HepG2 (cell line): ENCODE measurements around the gene ZBTB4. TPM values are rescaled to one million over a fixed set of nuclear protein-coding genes. Genes with fewer than 3 reads are reported as not detected.

Experiments used
- ATAC-seq: fragments of 200-7000 bp; cut with Tn5 transposase; 3 replicates; pipeline ENCODE4 v1.9.1; 2020; ENCODE audit warnings: mild to moderate bottlenecking, moderate library complexity
- BruUV-seq: library from RNA; stranded (reverse); fragments of 400-500 nt; replicated peaks from 2 replicates; lab custom pipeline; 2021; lab: Mats Ljungman, UMichigan
- CTCF ChIA-PET: fragments of 300-600 bp; formaldehyde crosslinking; extraction: SDS; loops from one replicate; lab custom pipeline; 2021; ENCODE audit warnings: low total read pairs, inconsistent platforms, low intra/inter-chr PET ratio; lab: Yijun Ruan, JAX
- POLR2A ChIA-PET: fragments of 350-600 bp; sonication (Branson Sonifier 250); formaldehyde crosslinking; loops from one replicate; lab custom pipeline; 2020; ENCODE audit warnings: antibody characterized with exemption, inconsistent platforms; lab: Yijun Ruan, JAX
- DNase-seq: peaks from one replicate; pipeline ENCODE4 v3.0.0-alpha.2; 2015; ENCODE audit warnings: low spot score
- FAIRE-seq: peaks from 3 replicates; lab custom pipeline; 2011; peaks lifted over from hg19 to GRCh38; lab: Jason Lieb, UNC
- H2AFZ ChIP-seq: one replicate; pipeline ENCODE4 v1.6.1; 2011; ENCODE audit warnings: low read length, inconsistent platforms
- H3K27ac ChIP-seq: fragments of 300-600 bp; 3 replicates; pipeline ENCODE4 v1.8.0; 2011; ENCODE audit warnings: mixed run types, mild to moderate bottlenecking, mixed read lengths, low read length, inconsistent platforms; ENCODE audit not compliant: insufficient read depth; ENCODE audit errors: extremely low read length
- H3K27me3 ChIP-seq, 2 experiments: fragments of 200-600 bp in 1 of 2; 2 replicates in 1 of 2; 3 replicates in 1 of 2; pipeline versions ENCODE4 v1.6.0 to v1.8.0; 2011; ENCODE audit warnings: low read length in 2 of 2, mild to moderate bottlenecking in 2 of 2, moderate library complexity in 2 of 2, inconsistent platforms in 1 of 2; ENCODE audit not compliant: insufficient read depth in 2 of 2, control insufficient read depth in 1 of 2
- H3K36me3 ChIP-seq, 2 experiments: fragments of 200-600 bp in 1 of 2; replicated peaks in 1 of 2; 2 replicates in 1 of 2; 3 replicates in 1 of 2; pipeline versions ENCODE4 v1.5.1 to v1.8.0; 2011; ENCODE audit warnings: low read length in 2 of 2, inconsistent platforms in 1 of 2; ENCODE audit not compliant: insufficient read depth in 2 of 2, control insufficient read depth in 1 of 2
- H3K4me1 ChIP-seq: 2 replicates; pipeline ENCODE4 v1.5.1; 2012; ENCODE audit warnings: low read length, inconsistent platforms; ENCODE audit not compliant: insufficient read depth
- H3K4me2 ChIP-seq: 2 replicates; pipeline ENCODE4 v1.6.0; 2011; ENCODE audit warnings: low read depth, low read length, inconsistent platforms
- H3K4me3 ChIP-seq, 3 experiments: fragments of 200-600 bp in 1 of 3; sonication (generic), shearing (Covaris generic) in 1 of 3; replicated peaks in 1 of 3; 2 replicates each; pipeline ENCODE4 v1.5.1; 2011 to 2016; ENCODE audit warnings: low read length in 3 of 3, inconsistent platforms in 2 of 3, low read depth in 2 of 3, mild to moderate bottlenecking in 2 of 3, control low read depth in 1 of 3, mixed read lengths in 1 of 3; ENCODE audit not compliant: insufficient read depth in 1 of 3
- H3K79me2 ChIP-seq: one replicate; pipeline ENCODE4 v1.6.1; 2011; ENCODE audit warnings: low read length, inconsistent platforms; ENCODE audit not compliant: insufficient read depth
- H3K9ac ChIP-seq: 2 replicates; pipeline ENCODE4 v1.6.0; 2011; ENCODE audit warnings: mild to moderate bottlenecking, low read depth, low read length, inconsistent platforms; ENCODE audit not compliant: insufficient read depth
- H3K9me3 ChIP-seq: 2 replicates; pipeline ENCODE4 v1.5.1; 2012; ENCODE audit warnings: mild to moderate bottlenecking, low read length
- H4K20me1 ChIP-seq: 2 replicates; pipeline ENCODE4 v1.6.0; 2011; ENCODE audit warnings: inconsistent platforms, mild to moderate bottlenecking, low read length, moderate library complexity; ENCODE audit not compliant: insufficient read depth
- ATF5 ChIP-seq: sonication (generic); formaldehyde crosslinking; IDR thresholded peaks from 2 replicates; pipeline ENCODE4 v1.4.0; 2020; ENCODE audit warnings: mild to moderate bottlenecking, low read depth, missing genetic modification reagents
- BORCS8-MEF2B ChIP-seq: sonication (generic); formaldehyde crosslinking; IDR thresholded peaks from 2 replicates; pipeline ENCODE4 v1.8.0; 2022; ENCODE audit warnings: mild to moderate bottlenecking, missing genetic modification reagents
- HES4 ChIP-seq: sonication (generic); formaldehyde crosslinking; IDR thresholded peaks from 2 replicates; pipeline ENCODE4 v1.9.0; 2021; ENCODE audit warnings: mild to moderate bottlenecking, missing genetic modification reagents, borderline replicate concordance
- KDM3A ChIP-seq: IDR thresholded peaks from 2 replicates; pipeline ENCODE4 v1.6.1; 2018; ENCODE audit warnings: low read depth, missing compliant biosample characterization
- PAXIP1 ChIP-seq: sonication (generic); formaldehyde crosslinking; conservative IDR thresholded peaks from 2 replicates; pipeline ENCODE4 v1.4.0; 2020; ENCODE audit warnings: mild to moderate bottlenecking, missing genetic modification reagents, moderate library complexity
- TBL1XR1 ChIP-seq: fragments of 150-350 bp; IDR thresholded peaks from 2 replicates; pipeline ENCODE4 v1.6.1; 2014; ENCODE audit warnings: borderline replicate concordance, low read length; ENCODE audit not compliant: partially characterized antibody
- THAP8 ChIP-seq: sonication (generic); formaldehyde crosslinking; IDR thresholded peaks from 2 replicates; pipeline ENCODE4 v1.5.1; 2020; ENCODE audit warnings: missing genetic modification reagents, mild to moderate bottlenecking, borderline replicate concordance
- WIZ ChIP-seq: sonication (generic); formaldehyde crosslinking; IDR thresholded peaks from 2 replicates; pipeline ENCODE4 v1.5.1; 2020; ENCODE audit warnings: mild to moderate bottlenecking, missing genetic modification reagents
- ZMYM2 ChIP-seq: sonication (generic); formaldehyde crosslinking; IDR thresholded peaks from 2 replicates; pipeline ENCODE4 v1.8.0; 2022; ENCODE audit warnings: mild to moderate bottlenecking, missing genetic modification reagents
- ZNF30 ChIP-seq: sonication (generic); formaldehyde crosslinking; IDR thresholded peaks from 2 replicates; pipeline ENCODE4 v1.5.0; 2020; ENCODE audit warnings: mild to moderate bottlenecking, missing genetic modification reagents
- ZNF33A ChIP-seq: sonication (generic); formaldehyde crosslinking; IDR thresholded peaks from 2 replicates; pipeline ENCODE4 v1.5.1; 2020; ENCODE audit warnings: missing genetic modification reagents, mild to moderate bottlenecking, moderate library complexity, borderline replicate concordance
- ZNF460 ChIP-seq: sonication (generic); formaldehyde crosslinking; IDR thresholded peaks from 2 replicates; pipeline ENCODE4 v1.5.1; 2020; ENCODE audit warnings: missing genetic modification reagents, mild to moderate bottlenecking, borderline replicate concordance
- ZNF547 ChIP-seq: sonication (generic); formaldehyde crosslinking; IDR thresholded peaks from 2 replicates; pipeline ENCODE4 v1.5.1; 2020; ENCODE audit warnings: mild to moderate bottlenecking, missing genetic modification reagents
- ZNF644 ChIP-seq: IDR thresholded peaks from 2 replicates; pipeline ENCODE4 v1.6.1; 2016; ENCODE audit warnings: low read depth
- ZNF724P ChIP-seq: sonication (generic); formaldehyde crosslinking; IDR thresholded peaks from 2 replicates; pipeline ENCODE4 v1.8.0; 2022; ENCODE audit warnings: missing genetic modification reagents, borderline replicate concordance
- ZNF790 ChIP-seq: sonication (generic); formaldehyde crosslinking; IDR thresholded peaks from 2 replicates; pipeline ENCODE4 v1.8.0; 2022; ENCODE audit warnings: missing genetic modification reagents, mild to moderate bottlenecking, borderline replicate concordance
- WGBS: methylation state at CpG from one replicate; pipeline ENCODE4 v1.1.6; 2017; ENCODE audit warnings: low lambda C conversion rate; 5-methylcytosine and 5-hydroxymethylcytosine counted together
- in situ Hi-C: cut with HindIII; loops from 2 replicates; pipeline ENCODE4 v1.10.0; 2017; ENCODE audit warnings: low pct_unique_long_range_greater_than_20kb; ENCODE audit not compliant: extremely low pct_ligation_motif_present
- intact Hi-C: fragments of 100-400 bp; cut with micrococcal nuclease; formaldehyde crosslinking; loops from one replicate; pipeline ENCODE4 v1.10.0; 2022; ENCODE audit not compliant: unreplicated experiment
- polyA plus RNA-seq, 8 experiments: library from polyadenylated mRNA; depleted of rRNA in 3 of 8; stranded (reverse) in 7 of 8; unstranded in 1 of 8; fragments of >200 nt; fragmentation: Illumina TruSeq in 4 of 8; extraction: Trizol in 4 of 8; gene quantifications; 2 replicates each; pipeline versions ENCODE4 v1.2.1 to v1.2.3, GENCODE V29; 2011 to 2016; ENCODE audit warnings: low read depth in 4 of 8, missing spikeins in 1 of 8, mixed read lengths in 1 of 8; ENCODE audit not compliant: insufficient read depth in 1 of 8
- total RNA-seq, 5 experiments: library from RNA; depleted of rRNA; stranded (reverse); fragments of >200 nt; fragmentation: Illumina TruSeq; extraction: Trizol; gene quantifications; 2 replicates each; pipeline ENCODE4 v1.2.3, GENCODE V29; 2016; ENCODE audit warnings: low read depth in 1 of 5

ZBTB4 gene
- total and polyA plus RNA-seq, 2 of the 13 experiments (the other 11 are each of a cell fraction or from before 2014, with no cell fraction given) = 4.3 to 7.4 TPM

GRCh38 chr17:7484067-7484918 lies 4.9 kb upstream of the ZBTB4 start, which contains the start of gene POLR2A:
Gene POLR2A, plus strand, starts transcription at chr17:7484366.
- Histone ChIP-seq H2AFZ (peak within 1 kb of the TSS; percentile 77), H3K9ac (peak within 1 kb of the TSS; percentile 95), H3K4me1 (peaks cover 65% of the 10 kb centered on the region), H3K9me3 (no peaks in the 10 kb centered on the region), H3K27ac (peak within 1 kb of the TSS; percentile 100), H3K36me3 (no peaks in the 10 kb centered on the region; a peak in 1 of 5 replicates), H3K79me2 (peaks cover 47% of the 10 kb centered on the region), H3K4me2 (peak within 1 kb of the TSS; percentile 99), H4K20me1 (peaks cover 31% of the 10 kb centered on the region), H3K27me3 (no peaks in the 10 kb centered on the region; a peak in 2 of 5 replicates), H3K4me3 (peak within 1 kb of the TSS; percentile 75 to 92 (median 90))
- ATAC-seq = peak; percentile 72
- BruUV-seq = no TSS peak
- intact Hi-C loops = loop anchor here (5.0 kb wide), 3 partner anchors 37 to 127 kb away; partner anchors contain the start of genes CHRNB1, TMEM256 and TMEM95
- ChIA-PET CTCF (no interaction called here), POLR2A (interaction anchor here (0.8 to 5.5 kb wide), 22 partner anchors 8 to 438 kb away, joined by 3 to 41 read pairs (median 6); partner anchors contain the start of genes ASGR2, ATP1B2, CD68 and CHRNB1)
- FAIRE-seq = peak; percentile 87
- 2% methylated on average over 52 of the region's 64 CpGs for WGBS
- DNase-seq = peak; percentile 96
- in situ Hi-C loops = no loop called here
- no peak for TF ChIP-seq ZNF547 (CRISPR knock-in tag)
- peak; percentile 86; the same call in 1 of the 2 replicates for TF ChIP-seq ATF5
- TF ChIP-seq ZNF790 = 0 out of 2 replicates have a peak, but pooled peaks have one; percentile 29
- 0 out of 2 replicates have a peak, but pooled peaks have one; percentile 42 for TF ChIP-seq THAP8
- TF ChIP-seq ZMYM2 = no peak
- TF ChIP-seq ZNF724P (CRISPR knock-in tag) = no peak; the same call in 1 of the 2 replicates
- TF ChIP-seq TBL1XR1 = peak; percentile 31
- TF ChIP-seq PAXIP1 (CRISPR knock-in tag) = peak; percentile 91
- no peak for TF ChIP-seq ZNF644 (CRISPR knock-in tag)
- no peak; the same call in none of the 2 replicates for TF ChIP-seq BORCS8-MEF2B (CRISPR knock-in tag)
- peak; percentile 96 for TF ChIP-seq HES4 (CRISPR knock-in tag)
- TF ChIP-seq KDM3A (CRISPR knock-in tag) = peak; percentile 92
- no peak for TF ChIP-seq ZNF30
- TF ChIP-seq WIZ (CRISPR knock-in tag) = peak; percentile 37
- TF ChIP-seq ZNF33A (CRISPR knock-in tag) = no peak; the same call in 1 of the 2 replicates
- no peak for TF ChIP-seq ZNF460 (CRISPR knock-in tag)
